ENCODE data around the gene DOCK11.

Gene DOCK11

DNA sequence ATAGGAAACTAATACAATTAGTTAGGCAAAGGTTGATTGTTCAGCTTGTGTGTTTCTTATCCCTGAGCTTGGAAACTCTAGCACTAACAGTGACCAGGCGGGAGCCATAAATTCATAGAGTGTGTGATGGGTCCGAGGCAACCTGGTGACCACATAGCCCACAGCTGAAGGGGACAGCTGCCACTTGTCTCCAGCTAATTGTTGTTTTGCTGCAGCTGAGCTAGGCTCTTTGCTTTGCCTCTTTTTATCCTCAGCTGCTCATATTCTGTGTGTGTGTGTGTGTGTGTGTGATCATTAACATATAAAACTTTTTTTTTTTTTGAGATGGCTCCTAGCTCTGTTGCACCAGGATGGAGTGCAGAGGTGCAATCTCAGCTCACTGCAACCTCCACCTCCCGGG is 53.2 kb downstream of the DOCK11 start:
- TF ChIP-seq SPI1 (IDR thresholded peaks at IDR 0.05; ENCODE audit: borderline replicate concordance, low read depth) = no peak
- TF ChIP-seq, protein P1, sequence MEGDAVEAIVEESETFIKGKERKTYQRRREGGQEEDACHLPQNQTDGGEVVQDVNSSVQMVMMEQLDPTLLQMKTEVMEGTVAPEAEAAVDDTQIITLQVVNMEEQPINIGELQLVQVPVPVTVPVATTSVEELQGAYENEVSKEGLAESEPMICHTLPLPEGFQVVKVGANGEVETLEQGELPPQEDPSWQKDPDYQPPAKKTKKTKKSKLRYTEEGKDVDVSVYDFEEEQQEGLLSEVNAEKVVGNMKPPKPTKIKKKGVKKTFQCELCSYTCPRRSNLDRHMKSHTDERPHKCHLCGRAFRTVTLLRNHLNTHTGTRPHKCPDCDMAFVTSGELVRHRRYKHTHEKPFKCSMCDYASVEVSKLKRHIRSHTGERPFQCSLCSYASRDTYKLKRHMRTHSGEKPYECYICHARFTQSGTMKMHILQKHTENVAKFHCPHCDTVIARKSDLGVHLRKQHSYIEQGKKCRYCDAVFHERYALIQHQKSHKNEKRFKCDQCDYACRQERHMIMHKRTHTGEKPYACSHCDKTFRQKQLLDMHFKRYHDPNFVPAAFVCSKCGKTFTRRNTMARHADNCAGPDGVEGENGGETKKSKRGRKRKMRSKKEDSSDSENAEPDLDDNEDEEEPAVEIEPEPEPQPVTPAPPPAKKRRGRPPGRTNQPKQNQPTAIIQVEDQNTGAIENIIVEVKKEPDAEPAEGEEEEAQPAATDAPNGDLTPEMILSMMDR (IDR thresholded peaks at IDR 0.05; ENCODE audit: insufficient read depth, low read length) = no peak
- TF ChIP-seq GABPA (IDR thresholded peaks at IDR 0.05; ENCODE audit: low read depth) = no peak
- TF ChIP-seq, protein P2, sequence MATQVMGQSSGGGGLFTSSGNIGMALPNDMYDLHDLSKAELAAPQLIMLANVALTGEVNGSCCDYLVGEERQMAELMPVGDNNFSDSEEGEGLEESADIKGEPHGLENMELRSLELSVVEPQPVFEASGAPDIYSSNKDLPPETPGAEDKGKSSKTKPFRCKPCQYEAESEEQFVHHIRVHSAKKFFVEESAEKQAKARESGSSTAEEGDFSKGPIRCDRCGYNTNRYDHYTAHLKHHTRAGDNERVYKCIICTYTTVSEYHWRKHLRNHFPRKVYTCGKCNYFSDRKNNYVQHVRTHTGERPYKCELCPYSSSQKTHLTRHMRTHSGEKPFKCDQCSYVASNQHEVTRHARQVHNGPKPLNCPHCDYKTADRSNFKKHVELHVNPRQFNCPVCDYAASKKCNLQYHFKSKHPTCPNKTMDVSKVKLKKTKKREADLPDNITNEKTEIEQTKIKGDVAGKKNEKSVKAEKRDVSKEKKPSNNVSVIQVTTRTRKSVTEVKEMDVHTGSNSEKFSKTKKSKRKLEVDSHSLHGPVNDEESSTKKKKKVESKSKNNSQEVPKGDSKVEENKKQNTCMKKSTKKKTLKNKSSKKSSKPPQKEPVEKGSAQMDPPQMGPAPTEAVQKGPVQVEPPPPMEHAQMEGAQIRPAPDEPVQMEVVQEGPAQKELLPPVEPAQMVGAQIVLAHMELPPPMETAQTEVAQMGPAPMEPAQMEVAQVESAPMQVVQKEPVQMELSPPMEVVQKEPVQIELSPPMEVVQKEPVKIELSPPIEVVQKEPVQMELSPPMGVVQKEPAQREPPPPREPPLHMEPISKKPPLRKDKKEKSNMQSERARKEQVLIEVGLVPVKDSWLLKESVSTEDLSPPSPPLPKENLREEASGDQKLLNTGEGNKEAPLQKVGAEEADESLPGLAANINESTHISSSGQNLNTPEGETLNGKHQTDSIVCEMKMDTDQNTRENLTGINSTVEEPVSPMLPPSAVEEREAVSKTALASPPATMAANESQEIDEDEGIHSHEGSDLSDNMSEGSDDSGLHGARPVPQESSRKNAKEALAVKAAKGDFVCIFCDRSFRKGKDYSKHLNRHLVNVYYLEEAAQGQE (IDR thresholded peaks at IDR 0.05; ENCODE audit: insufficient replicate concordance, low read depth) = no peak
- TF ChIP-seq POLR2AphosphoS5 (IDR thresholded peaks at IDR 0.05; ENCODE audit: low read depth) = no peak
- no peak overlapping the region for H3K27ac ChIP-seq (replicated peaks)
- DNase-seq (ENCODE audit: low read depth in 1 of 2, low spot score in 1 of 2) = no peak

DNA sequence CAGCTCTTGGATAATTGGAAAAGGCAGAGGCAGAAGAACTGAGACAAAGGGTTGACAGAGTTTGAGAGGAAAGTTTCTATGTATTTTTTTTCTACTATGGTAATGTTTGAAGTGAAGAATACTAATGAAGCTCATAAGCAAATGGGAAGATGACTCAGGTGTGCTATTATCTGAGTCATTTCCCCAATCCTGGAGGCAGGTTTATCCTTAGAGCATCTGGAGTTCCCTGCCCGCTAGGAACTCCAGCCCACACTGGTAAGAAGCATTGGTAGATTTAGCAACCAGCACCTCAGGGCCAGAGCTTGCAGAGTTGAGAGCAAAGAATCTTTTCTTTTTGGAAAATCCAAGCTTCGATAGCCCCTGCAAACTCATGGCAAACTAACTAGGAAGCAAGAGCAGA is 55.2 kb downstream of the DOCK11 start:
- no peak overlapping the region for H3K27ac ChIP-seq (replicated peaks)
- no peak for DNase-seq (ENCODE audit: low read depth in 1 of 2, low spot score in 1 of 2)
- H3K4me3 ChIP-seq (replicated peaks; ENCODE audit: insufficient read depth, low read length) = no peak overlapping the region
- H3K27me3 ChIP-seq (ENCODE audit: insufficient read depth, poor library complexity, severe bottlenecking) = no peaks in the 10 kb centered on the region
- TF ChIP-seq SPI1 (IDR thresholded peaks at IDR 0.05; ENCODE audit: borderline replicate concordance, low read depth) = no peak

More for the DNA sequence above, 53.2 kb downstream of the DOCK11 start:
- H3K27me3 ChIP-seq (ENCODE audit: insufficient read depth, poor library complexity, severe bottlenecking) = no peaks in the 10 kb centered on the region
- no peak overlapping the region for H3K4me3 ChIP-seq (replicated peaks; ENCODE audit: insufficient read depth, low read length)

DNA sequence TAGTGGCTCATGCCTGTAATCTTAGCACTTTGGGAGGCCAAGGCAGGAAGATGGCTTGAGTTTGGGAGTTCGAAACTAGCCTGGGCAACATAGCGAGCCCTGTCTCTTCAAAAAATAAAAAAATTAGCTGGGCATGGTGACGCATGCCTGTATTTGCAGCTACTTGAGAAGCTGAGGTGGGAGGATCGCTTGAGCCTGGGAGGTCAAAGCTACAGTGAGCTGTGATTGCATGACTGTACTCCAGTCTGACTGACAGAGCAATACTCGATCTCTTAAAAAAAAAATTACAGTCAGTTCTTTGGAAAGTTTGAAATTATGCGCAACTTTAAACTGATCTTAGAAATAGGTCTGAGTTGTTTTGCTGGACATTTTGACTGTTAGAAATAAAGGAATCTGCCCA is 55.8 kb downstream of the DOCK11 start:
- no peak for DNase-seq (ENCODE audit: low read depth in 1 of 2, low spot score in 1 of 2)
- TF ChIP-seq, protein P2 (IDR thresholded peaks at IDR 0.05; ENCODE audit: insufficient replicate concordance, low read depth) = no peak
- TF ChIP-seq SPI1 (IDR thresholded peaks at IDR 0.05; ENCODE audit: borderline replicate concordance, low read depth) (no peak), POLR2AphosphoS5 (IDR thresholded peaks at IDR 0.05; ENCODE audit: low read depth) (no peak), GABPA (IDR thresholded peaks at IDR 0.05; ENCODE audit: low read depth) (no peak)
- TF ChIP-seq, protein P1 (IDR thresholded peaks at IDR 0.05; ENCODE audit: insufficient read depth, low read length) = no peak
- H3K27ac ChIP-seq (replicated peaks) = no peak overlapping the region
- no peak overlapping the region for H3K4me3 ChIP-seq (replicated peaks; ENCODE audit: insufficient read depth, low read length)
- no peaks in the 10 kb centered on the region for H3K27me3 ChIP-seq (ENCODE audit: insufficient read depth, poor library complexity, severe bottlenecking)

DNA sequence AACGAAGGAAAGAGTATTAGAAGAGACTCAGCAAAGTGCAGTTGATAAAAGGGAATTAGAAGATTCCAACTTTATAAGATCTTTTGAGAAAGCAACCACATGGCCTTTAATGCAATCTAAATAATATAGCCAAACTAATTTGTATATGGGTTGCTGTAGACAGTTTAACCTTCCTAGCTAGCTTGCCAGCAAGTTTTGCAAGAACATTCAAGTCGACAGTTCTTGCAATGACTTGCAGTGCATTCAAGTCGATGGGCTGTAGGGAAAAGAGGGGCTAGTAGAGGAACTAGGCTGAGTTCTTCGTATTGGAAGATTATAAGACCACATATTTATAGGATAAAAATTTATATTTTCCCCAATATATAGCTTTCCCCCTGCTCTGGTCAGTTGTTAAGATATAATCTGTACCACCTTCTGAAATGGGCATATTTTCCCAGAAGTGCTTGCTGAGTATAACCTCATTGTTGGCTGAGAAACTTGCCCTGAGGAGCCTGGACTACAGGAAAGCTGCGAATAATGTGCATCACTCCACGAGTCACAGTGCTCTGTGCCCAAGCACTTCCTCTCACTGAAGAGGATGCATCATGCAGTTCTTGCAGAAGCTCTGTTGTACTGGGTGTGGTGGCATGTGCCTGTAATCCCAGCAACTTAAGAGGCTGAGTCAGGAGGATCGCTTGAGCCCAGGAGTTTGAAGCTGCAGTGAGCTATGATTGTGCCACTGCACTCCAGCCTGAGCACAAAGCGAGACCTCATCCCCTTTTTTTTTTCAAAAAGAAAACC is 56.7 kb downstream of the DOCK11 start:
- H3K4me3 ChIP-seq (replicated peaks; ENCODE audit: insufficient read depth, low read length) = no peak overlapping the region
- TF ChIP-seq, protein P2 (IDR thresholded peaks at IDR 0.05; ENCODE audit: insufficient replicate concordance, low read depth) = no peak
- TF ChIP-seq SPI1 (IDR thresholded peaks at IDR 0.05; ENCODE audit: borderline replicate concordance, low read depth) = peak; percentile 31; the same call in 1 of the 2 replicates
- no peak overlapping the region for H3K27ac ChIP-seq (replicated peaks)
- DNase-seq (ENCODE audit: low read depth in 1 of 2, low spot score in 1 of 2) = no peak
- H3K27me3 ChIP-seq (ENCODE audit: insufficient read depth, poor library complexity, severe bottlenecking) = no peaks in the 10 kb centered on the region
